Measurements from ENCODE around the gene PAPPA.

The PAPPA gene

DNA sequence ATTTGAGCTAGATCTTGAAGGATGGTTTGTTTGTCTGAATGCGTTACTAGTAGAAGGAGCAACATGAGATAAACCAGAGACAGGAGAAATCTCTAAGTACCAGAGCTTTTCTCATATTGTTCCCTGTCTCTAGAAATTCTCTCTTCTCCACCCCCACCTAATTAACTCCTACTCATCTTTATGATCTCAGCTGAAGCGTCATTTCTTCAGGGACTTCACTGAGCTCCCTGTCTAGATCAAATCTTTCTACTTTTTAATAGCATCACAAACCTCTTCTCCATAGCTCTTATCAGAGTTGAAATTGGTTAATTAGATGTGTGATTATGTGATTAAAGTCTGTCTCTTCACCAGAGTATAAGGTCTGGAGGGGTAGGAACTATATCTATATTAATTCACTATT is 226.2 kb downstream of the PAPPA start:
- no peaks in the 10 kb centered on the region for H3K36me3 ChIP-seq (ENCODE audit: control insufficient read depth, insufficient read depth, low read length)
- H3K4me3 ChIP-seq (ENCODE audit: insufficient read depth, low read depth, low read length, poor library complexity, severe bottlenecking), result no peak overlapping the region
- DNase-seq, result no peak
- no peak overlapping the region for H3K27ac ChIP-seq (ENCODE audit: insufficient read depth, low read length, poor library complexity, severe bottlenecking)
- H3K9me3 ChIP-seq (ENCODE audit: control insufficient read depth, low read length), result no peaks in the 10 kb centered on the region
- no peaks in the 10 kb centered on the region for H3K27me3 ChIP-seq (replicated peaks; ENCODE audit: control insufficient read depth, insufficient read depth, low read length, poor library complexity, severe bottlenecking)
- no peaks in the 10 kb centered on the region for H3K4me1 ChIP-seq (ENCODE audit: control insufficient read depth, insufficient read depth, low read length, poor library complexity, severe bottlenecking)

DNA sequence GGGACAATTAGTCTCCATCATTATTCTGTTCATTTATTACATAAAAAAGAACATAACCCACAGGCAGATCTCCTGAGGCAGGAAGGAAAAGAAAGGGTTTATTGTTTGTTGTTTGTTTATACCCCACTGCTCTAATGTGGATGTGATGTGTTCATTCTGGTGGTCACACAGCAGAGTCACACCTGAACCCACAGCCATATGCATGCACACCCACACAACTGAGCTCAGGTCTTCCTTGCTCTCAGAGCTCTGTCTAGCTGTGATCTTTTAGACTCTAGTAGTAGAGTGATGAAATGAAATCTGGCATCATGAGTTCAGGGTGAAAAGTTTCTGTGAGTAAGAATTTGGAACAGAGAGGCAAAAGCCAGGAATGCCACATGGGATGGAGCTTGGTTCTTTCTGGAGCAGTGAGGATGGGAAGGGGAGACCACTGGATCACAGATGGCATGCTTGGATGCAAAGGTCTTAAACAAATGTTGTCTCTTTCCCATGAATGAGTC is 227.0 kb downstream of the PAPPA start:
- H3K27ac ChIP-seq (ENCODE audit: insufficient read depth, low read length, poor library complexity, severe bottlenecking), result no peak overlapping the region
- no peaks in the 10 kb centered on the region for H3K36me3 ChIP-seq (ENCODE audit: control insufficient read depth, insufficient read depth, low read length)
- no peak for DNase-seq
- H3K27me3 ChIP-seq (replicated peaks; ENCODE audit: control insufficient read depth, insufficient read depth, low read length, poor library complexity, severe bottlenecking), result no peaks in the 10 kb centered on the region
- H3K4me1 ChIP-seq (ENCODE audit: control insufficient read depth, insufficient read depth, low read length, poor library complexity, severe bottlenecking), result no peaks in the 10 kb centered on the region
- H3K9me3 ChIP-seq (ENCODE audit: control insufficient read depth, low read length), result no peaks in the 10 kb centered on the region
- H3K4me3 ChIP-seq (ENCODE audit: insufficient read depth, low read depth, low read length, poor library complexity, severe bottlenecking), result no peak overlapping the region

DNA sequence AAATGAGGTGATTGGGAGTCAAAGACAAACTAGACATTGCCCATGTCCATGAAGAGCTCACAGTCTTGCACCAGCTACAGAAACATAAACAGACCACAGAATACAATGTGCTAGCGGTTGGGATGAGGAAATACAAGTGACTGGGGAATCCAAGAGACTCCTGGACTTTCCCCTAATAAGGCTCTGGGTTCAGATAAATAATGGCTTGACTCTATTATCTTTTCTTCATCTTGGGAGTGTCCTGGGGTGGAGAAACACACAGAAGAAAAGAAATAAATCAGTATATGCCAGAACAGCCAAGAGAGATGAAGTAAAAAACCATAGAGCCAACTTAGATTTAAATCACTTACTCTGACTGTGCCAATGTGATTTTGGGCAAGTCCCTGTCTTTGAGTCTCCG is 227.8 kb downstream of the PAPPA start:
- Histone ChIP-seq H3K4me1 (ENCODE audit: control insufficient read depth, insufficient read depth, low read length, poor library complexity, severe bottlenecking) (no peaks in the 10 kb centered on the region), H3K27ac (ENCODE audit: insufficient read depth, low read length, poor library complexity, severe bottlenecking) (no peak overlapping the region), H3K9me3 (ENCODE audit: control insufficient read depth, low read length) (no peaks in the 10 kb centered on the region), H3K4me3 (ENCODE audit: insufficient read depth, low read depth, low read length, poor library complexity, severe bottlenecking) (no peak overlapping the region), H3K36me3 (ENCODE audit: control insufficient read depth, insufficient read depth, low read length) (no peaks in the 10 kb centered on the region), H3K27me3 (replicated peaks; ENCODE audit: control insufficient read depth, insufficient read depth, low read length, poor library complexity, severe bottlenecking) (no peaks in the 10 kb centered on the region)
- DNase-seq, result no peak

DNA sequence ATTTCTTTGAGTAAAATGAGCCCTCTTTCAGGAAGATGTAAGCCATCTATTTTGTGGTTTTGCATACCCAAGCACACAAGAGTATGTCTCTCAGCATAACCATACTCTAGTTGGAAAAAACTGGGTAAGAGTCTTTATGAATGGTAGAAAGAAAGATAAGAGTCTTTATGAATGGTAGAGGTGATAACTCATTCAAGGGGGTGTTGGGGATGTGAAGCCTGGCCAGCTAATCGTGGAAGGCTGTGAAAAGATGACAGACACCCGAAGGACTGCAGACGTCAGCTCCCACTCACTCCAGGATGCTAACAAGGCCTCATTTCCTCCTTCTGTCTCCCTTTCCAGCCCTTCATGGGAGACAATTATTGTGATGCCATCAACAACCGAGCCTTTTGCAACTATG is 228.5 kb downstream of the PAPPA start:
- H3K4me3 ChIP-seq (ENCODE audit: insufficient read depth, low read depth, low read length, poor library complexity, severe bottlenecking), result no peak overlapping the region
- H3K36me3 ChIP-seq (ENCODE audit: control insufficient read depth, insufficient read depth, low read length), result no peaks in the 10 kb centered on the region
- no peak for DNase-seq
- no peaks in the 10 kb centered on the region for H3K4me1 ChIP-seq (ENCODE audit: control insufficient read depth, insufficient read depth, low read length, poor library complexity, severe bottlenecking)
- H3K9me3 ChIP-seq (ENCODE audit: control insufficient read depth, low read length), result no peaks in the 10 kb centered on the region
- no peaks in the 10 kb centered on the region for H3K27me3 ChIP-seq (replicated peaks; ENCODE audit: control insufficient read depth, insufficient read depth, low read length, poor library complexity, severe bottlenecking)
- H3K27ac ChIP-seq (ENCODE audit: insufficient read depth, low read length, poor library complexity, severe bottlenecking), result no peak overlapping the region

DNA sequence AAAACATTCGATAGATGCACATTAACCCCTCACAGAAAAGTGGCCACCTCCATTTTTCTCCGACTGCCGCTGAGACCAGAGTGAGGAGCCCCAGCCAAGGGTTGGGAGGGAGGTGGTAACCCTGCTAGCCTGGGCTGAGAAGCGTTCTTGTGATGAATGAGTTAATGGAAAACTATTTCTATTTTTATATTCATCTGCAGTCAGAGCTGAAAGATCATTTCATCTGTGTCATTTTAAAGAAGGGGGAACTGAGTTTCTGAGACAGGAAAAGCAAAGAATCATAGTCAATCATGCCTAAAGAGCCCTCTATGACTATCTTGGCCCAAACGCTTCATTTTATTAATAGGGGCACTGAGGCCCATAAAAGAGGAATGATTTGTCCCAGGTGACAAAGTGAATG is 229.5 kb downstream of the PAPPA start:
- no peak for DNase-seq
- H3K4me1 ChIP-seq (ENCODE audit: control insufficient read depth, insufficient read depth, low read length, poor library complexity, severe bottlenecking), result no peaks in the 10 kb centered on the region
- no peaks in the 10 kb centered on the region for H3K27me3 ChIP-seq (replicated peaks; ENCODE audit: control insufficient read depth, insufficient read depth, low read length, poor library complexity, severe bottlenecking)
- no peaks in the 10 kb centered on the region for H3K36me3 ChIP-seq (ENCODE audit: control insufficient read depth, insufficient read depth, low read length)
- no peak overlapping the region for H3K27ac ChIP-seq (ENCODE audit: insufficient read depth, low read length, poor library complexity, severe bottlenecking)
- no peak overlapping the region for H3K4me3 ChIP-seq (ENCODE audit: insufficient read depth, low read depth, low read length, poor library complexity, severe bottlenecking)
- H3K9me3 ChIP-seq (ENCODE audit: control insufficient read depth, low read length), result no peaks in the 10 kb centered on the region

DNA sequence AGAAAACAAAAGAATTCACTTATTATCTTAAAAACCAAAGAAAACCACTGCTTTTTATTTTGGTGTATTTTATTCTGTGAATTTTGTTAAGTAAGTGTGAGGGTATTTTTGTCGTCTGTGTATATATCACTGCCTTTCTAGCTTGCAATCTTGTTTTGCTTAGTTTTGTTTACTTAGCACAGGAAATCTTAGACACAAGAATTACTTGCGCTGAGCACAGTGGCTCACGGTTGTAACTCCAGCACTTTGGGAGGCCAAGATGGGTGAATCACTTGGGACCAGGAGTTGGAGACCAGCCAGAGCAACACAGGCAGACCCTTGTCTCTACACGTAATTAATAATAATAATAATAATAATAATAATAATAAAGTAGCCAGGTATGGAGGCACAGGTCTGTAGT is 230.3 kb downstream of the PAPPA start:
- no peak for DNase-seq
- Histone ChIP-seq H3K27me3 (replicated peaks; ENCODE audit: control insufficient read depth, insufficient read depth, low read length, poor library complexity, severe bottlenecking) (no peaks in the 10 kb centered on the region), H3K9me3 (ENCODE audit: control insufficient read depth, low read length) (no peaks in the 10 kb centered on the region), H3K27ac (ENCODE audit: insufficient read depth, low read length, poor library complexity, severe bottlenecking) (no peak overlapping the region), H3K4me1 (ENCODE audit: control insufficient read depth, insufficient read depth, low read length, poor library complexity, severe bottlenecking) (no peaks in the 10 kb centered on the region), H3K4me3 (ENCODE audit: insufficient read depth, low read depth, low read length, poor library complexity, severe bottlenecking) (no peak overlapping the region), H3K36me3 (ENCODE audit: control insufficient read depth, insufficient read depth, low read length) (no peaks in the 10 kb centered on the region)

DNA sequence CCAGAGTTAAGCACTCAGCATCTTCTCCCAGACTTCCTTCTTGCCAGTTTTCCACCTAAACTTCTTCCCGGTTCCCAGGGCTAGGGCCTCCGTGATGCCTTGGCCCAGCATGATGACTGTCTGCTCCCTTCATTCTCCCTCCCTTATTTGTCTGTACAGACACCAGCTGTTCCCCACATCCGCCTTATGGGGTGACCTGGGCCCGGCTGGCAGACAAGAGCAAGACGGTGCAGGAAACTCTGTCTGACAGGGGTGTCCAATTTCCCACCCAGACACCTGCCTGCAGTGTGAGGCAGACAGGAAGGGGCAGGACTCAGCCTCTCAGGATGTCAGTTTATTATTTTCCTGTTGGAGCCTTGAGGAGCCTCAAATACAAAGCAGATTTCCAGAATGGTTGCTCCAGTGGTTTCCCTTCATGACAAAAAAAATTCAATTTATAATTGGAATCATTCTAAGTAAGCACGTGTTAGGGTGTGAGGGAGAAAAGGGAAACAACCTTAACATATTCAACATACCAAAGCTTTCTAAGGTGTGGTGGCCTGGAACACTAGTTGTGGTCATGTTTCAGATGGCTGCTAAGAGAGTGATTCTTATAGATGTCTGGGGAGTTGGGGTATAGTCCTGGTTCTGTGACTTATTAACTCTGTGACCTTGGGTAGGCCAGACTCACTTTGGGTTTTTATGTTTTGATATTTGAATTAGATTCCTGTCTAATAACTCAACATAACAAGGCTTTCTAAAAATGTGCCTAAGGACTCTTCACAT is 234.5 kb downstream of the PAPPA start:
- Histone ChIP-seq H3K27me3 (replicated peaks; ENCODE audit: control insufficient read depth, insufficient read depth, low read length, poor library complexity, severe bottlenecking) (no peaks in the 10 kb centered on the region), H3K4me1 (ENCODE audit: control insufficient read depth, insufficient read depth, low read length, poor library complexity, severe bottlenecking) (no peaks in the 10 kb centered on the region), H3K27ac (ENCODE audit: insufficient read depth, low read length, poor library complexity, severe bottlenecking) (no peak overlapping the region), H3K4me3 (ENCODE audit: insufficient read depth, low read depth, low read length, poor library complexity, severe bottlenecking) (no peak overlapping the region), H3K36me3 (ENCODE audit: control insufficient read depth, insufficient read depth, low read length) (no peaks in the 10 kb centered on the region), H3K9me3 (ENCODE audit: control insufficient read depth, low read length) (no peaks in the 10 kb centered on the region)
- DNase-seq, result no peak

DNA sequence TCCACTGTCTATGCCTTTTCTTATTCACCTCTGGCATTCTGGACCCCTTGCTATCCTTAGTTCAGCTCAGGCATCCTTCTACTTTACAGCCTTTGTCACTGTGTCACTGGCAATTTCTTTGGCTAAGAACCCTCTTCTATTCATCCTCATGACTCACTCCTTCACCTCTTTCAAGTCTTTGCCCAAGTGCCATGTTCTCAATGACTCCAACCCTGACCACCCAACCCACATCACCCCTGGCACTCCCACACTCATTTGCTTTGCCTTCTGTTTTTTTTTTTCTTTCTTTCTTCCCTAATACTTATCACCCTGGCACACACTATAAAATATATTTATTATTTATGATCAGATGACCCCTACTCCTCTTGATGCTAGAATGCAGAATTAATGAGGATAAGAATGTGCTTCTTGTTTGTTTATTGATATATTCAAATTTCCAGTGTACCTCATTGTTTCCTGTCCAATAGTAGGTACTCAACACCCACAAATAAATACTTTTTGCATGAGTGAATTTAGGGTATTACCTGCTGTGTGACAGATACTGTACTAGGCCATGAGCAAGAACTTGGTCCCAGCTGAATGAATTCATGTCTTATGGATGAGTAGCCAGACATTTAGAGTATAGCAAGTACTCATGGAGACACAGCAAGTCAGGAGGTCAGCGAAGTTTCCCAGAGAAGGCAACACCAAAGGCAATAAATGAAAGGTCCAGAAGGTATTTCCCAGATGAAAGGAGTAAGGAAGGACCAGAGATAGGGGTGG is 236.1 kb downstream of the PAPPA start:
- Histone ChIP-seq H3K9me3 (ENCODE audit: control insufficient read depth, low read length) (no peaks in the 10 kb centered on the region), H3K27me3 (replicated peaks; ENCODE audit: control insufficient read depth, insufficient read depth, low read length, poor library complexity, severe bottlenecking) (no peaks in the 10 kb centered on the region), H3K4me3 (ENCODE audit: insufficient read depth, low read depth, low read length, poor library complexity, severe bottlenecking) (no peak overlapping the region), H3K4me1 (ENCODE audit: control insufficient read depth, insufficient read depth, low read length, poor library complexity, severe bottlenecking) (no peaks in the 10 kb centered on the region), H3K27ac (ENCODE audit: insufficient read depth, low read length, poor library complexity, severe bottlenecking) (no peak overlapping the region), H3K36me3 (ENCODE audit: control insufficient read depth, insufficient read depth, low read length) (no peaks in the 10 kb centered on the region)
- DNase-seq, result no peak

DNA sequence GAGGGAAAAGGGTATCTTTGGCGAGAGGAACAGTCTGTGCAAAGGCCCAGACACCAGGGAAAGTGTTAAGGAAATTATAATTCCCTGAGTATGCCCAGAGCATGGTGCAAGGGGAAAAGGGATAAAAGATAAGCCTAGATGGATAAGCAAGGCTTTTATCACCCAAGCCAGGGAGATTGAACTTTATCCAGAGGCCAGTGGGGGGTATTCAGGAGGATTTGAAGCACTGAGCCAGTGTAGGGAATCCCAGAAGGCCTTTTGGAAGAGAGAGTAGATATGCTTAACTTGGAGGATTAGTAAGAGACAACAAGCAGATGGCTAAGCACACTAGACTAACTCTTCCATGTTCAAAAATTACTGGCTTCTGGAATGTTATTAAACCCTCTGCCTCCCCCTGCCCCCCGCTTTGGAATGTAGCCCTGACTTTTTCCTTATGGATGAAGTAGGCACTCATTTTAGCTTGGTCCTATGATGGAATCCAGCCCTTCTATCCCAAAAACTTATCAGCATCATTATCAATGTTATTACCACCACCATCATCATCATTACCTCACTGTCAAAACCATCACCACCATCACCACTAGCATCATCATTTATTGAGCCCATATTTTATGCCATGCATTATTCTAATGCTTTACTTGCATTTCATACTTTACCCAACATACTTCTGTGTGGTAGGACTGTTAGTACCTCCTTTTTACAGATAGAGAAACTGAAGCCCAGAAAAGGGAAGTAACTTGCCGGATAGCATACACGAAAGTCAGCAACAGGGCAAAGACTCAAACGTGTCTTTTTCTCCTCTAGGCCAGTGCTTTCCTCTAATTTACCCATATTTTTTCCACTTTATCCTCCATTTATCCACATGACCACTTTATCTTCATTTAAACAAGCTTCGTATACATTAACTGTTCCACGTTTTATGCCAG is 237.0 kb downstream of the PAPPA start:
- DNase-seq, result no peak
- no peaks in the 10 kb centered on the region for H3K9me3 ChIP-seq (ENCODE audit: control insufficient read depth, low read length)
- H3K36me3 ChIP-seq (ENCODE audit: control insufficient read depth, insufficient read depth, low read length), result no peaks in the 10 kb centered on the region
- H3K4me3 ChIP-seq (ENCODE audit: insufficient read depth, low read depth, low read length, poor library complexity, severe bottlenecking), result no peak overlapping the region
- no peaks in the 10 kb centered on the region for H3K27me3 ChIP-seq (replicated peaks; ENCODE audit: control insufficient read depth, insufficient read depth, low read length, poor library complexity, severe bottlenecking)
- no peak overlapping the region for H3K27ac ChIP-seq (ENCODE audit: insufficient read depth, low read length, poor library complexity, severe bottlenecking)
- no peaks in the 10 kb centered on the region for H3K4me1 ChIP-seq (ENCODE audit: control insufficient read depth, insufficient read depth, low read length, poor library complexity, severe bottlenecking)

All from effector memory CD4-positive, alpha-beta T cell (primary cell).